SJSA1 (cell line): Measurements from ENCODE around the gene DAAM1. TPM values are rescaled to one million over a fixed set of nuclear protein-coding genes. Genes with fewer than 3 reads are reported as not detected.

Experiments
- DNase-seq, 2 experiments: peaks; one replicate each; pipeline ENCODE4 v3.0.0-alpha.2; 2015 to 2020; ENCODE audit warnings: low spot score in 2 of 2, low read depth in 1 of 2
- H3K27ac ChIP-seq: fragments of 250-450 bp; sonication (Bioruptor Pico); 2 replicates; pipeline ENCODE4 v1.5.1; 2020; ENCODE audit warnings: mild to moderate bottlenecking, moderate library complexity
- H3K27me3 ChIP-seq: fragments of 250-450 bp; sonication (Bioruptor Pico); replicated peaks from 2 replicates; pipeline ENCODE4 v1.5.1; 2020; ENCODE audit warnings: mild to moderate bottlenecking, moderate library complexity
- H3K36me3 ChIP-seq: fragments of 250-450 bp; sonication (Bioruptor Pico); 2 replicates; pipeline ENCODE4 v1.5.1; 2020; ENCODE audit warnings: mild to moderate bottlenecking
- H3K4me1 ChIP-seq: fragments of 250-450 bp; sonication (Bioruptor Pico); replicated peaks from 2 replicates; pipeline ENCODE4 v1.6.1; 2021; ENCODE audit warnings: mild to moderate bottlenecking
- H3K4me3 ChIP-seq: fragments of 250-450 bp; sonication (Bioruptor Pico); 2 replicates; pipeline ENCODE4 v1.5.1; 2020; ENCODE audit warnings: mild to moderate bottlenecking
- H3K9me3 ChIP-seq: fragments of 250-450 bp; sonication (Bioruptor Pico); replicated peaks from 2 replicates; pipeline ENCODE4 v1.5.1; 2020; ENCODE audit warnings: mild to moderate bottlenecking
- total RNA-seq: library from RNA; depleted of rRNA; stranded (reverse); fragments of >200 nt; shearing (Covaris generic); gene quantifications from 2 replicates; pipeline ENCODE4 v1.2.3, GENCODE V29; 2014

The DAAM1 gene
- total RNA-seq, 1 experiment from 2014 or later, result 13.7 TPM

DNA sequence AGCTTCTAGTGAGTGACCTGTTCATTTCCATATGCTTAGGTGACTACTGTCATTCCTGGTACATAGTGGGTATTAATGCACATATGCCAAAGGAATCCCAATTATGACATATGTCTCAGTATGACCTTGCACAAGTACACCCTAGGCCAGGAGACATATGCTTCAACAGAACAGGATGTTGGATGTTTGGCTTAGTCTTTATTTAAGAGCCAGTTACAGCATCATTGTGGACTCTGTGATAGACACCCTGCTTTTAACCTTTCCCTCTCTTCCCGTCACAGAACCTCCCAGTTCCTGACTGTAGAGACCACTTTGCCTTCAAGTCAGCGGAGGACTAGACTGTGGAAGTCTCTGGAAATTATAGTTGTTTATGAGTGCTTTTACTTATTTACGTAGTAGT lies 72.9 kb downstream of the DAAM1 start:
- no peaks in the 10 kb centered on the region for H3K27me3 ChIP-seq
- no peak for DNase-seq
- no peak overlapping the region for H3K27ac ChIP-seq
- H3K4me3 ChIP-seq, result no peak overlapping the region
- no peaks in the 10 kb centered on the region for H3K9me3 ChIP-seq
- peaks cover 4% of the 10 kb centered on the region; the same call in 1 of the 2 replicates for H3K36me3 ChIP-seq
- no peaks in the 10 kb centered on the region for H3K4me1 ChIP-seq

DNA sequence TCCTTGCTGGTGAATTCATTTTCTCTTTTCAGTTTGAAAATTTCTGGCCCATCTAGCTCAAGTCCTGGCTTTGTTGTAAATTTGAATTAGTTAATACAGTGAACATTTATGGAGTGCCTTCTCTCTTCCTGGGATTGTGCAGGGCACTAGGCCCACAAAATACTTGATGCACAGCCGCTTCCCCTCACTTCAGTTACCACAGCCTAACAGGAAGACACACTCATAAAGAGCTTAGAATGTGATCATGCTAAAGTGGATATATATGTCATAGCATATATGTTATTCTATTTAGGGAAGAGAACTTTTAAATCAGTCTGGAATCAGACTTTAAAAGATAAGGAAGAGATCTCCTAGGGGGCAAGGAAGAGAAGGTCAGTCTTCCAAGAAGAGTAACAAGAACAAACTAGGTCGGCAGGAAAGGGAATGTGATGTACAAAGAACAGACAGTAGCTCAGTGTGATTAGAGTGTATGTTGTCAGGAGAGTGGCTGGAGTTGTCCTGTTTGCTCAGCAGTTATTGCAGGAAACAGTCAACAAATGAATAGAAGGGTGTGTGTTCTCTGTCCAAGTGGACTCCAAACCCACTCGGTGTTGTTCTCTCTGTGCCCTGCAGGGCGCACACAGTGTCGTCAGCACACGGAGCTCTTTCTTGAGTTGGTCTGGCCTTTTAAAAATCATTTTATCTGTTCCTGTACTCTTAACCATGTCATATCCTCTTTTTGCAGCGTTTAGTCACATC lies 74.4 kb downstream of the DAAM1 start:
- Histone ChIP-seq H3K4me3 (no peak overlapping the region), H3K36me3 (peaks cover 4% of the 10 kb centered on the region; the same call in 1 of the 2 replicates), H3K27me3 (no peaks in the 10 kb centered on the region), H3K27ac (no peak overlapping the region), H3K9me3 (no peaks in the 10 kb centered on the region), H3K4me1 (peaks cover 9% of the 10 kb centered on the region)
- DNase-seq, result no peak

GRCh38 chr14:59265808-59266207 lies 77.3 kb downstream of the DAAM1 start:
- peaks cover 22% of the 10 kb centered on the region for H3K4me1 ChIP-seq
- no peak for DNase-seq
- H3K27me3 ChIP-seq, result no peaks in the 10 kb centered on the region
- peaks cover 4% of the 10 kb centered on the region; the same call in 1 of the 2 replicates for H3K36me3 ChIP-seq
- no peak overlapping the region for H3K4me3 ChIP-seq
- H3K27ac ChIP-seq, result no peak overlapping the region
- H3K9me3 ChIP-seq, result no peaks in the 10 kb centered on the region

DNA sequence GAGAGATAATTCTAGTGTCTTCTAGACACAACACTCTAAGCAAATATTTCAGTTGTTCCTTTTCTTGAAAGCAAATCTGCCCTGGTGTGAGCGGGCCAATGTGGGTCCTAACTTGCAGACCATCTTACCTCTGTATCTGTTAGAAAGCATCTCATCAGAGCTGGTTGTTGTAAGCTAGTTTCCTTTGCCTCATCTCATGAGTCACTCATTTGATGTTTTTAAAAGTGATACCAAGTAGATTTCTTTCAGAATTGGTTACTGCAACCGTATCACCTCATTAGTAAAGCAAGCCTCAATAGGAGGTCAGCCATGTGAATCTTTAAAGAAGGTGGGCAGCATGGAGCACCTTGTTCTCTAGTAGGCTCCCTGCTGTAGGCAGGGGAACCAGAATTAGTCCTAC lies 78.6 kb downstream of the DAAM1 start:
- Histone ChIP-seq H3K4me3 (no peak overlapping the region), H3K9me3 (no peaks in the 10 kb centered on the region), H3K27ac (no peak overlapping the region), H3K27me3 (no peaks in the 10 kb centered on the region), H3K36me3 (peaks cover 4% of the 10 kb centered on the region; the same call in 1 of the 2 replicates), H3K4me1 (peaks cover 29% of the 10 kb centered on the region)
- DNase-seq, result no peak

DNA sequence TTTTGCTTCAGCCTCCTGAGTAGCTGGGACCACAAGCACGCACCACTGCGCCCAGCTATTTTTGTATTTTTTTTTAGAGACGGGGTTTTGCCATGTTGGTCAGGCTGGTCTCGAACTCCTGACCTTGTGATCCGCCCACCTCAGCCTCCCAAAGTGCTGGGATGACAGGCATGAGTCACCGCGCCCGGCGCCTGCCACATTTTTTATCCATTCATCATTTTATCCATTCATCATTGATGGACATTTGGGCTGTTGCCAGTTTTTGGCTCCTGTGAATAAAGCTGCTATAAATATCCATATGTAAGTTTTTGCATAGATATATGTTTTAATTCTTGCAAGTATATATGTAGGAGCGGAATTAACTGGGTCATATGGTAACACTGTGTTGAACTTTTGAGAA lies 79.5 kb downstream of the DAAM1 start:
- H3K27ac ChIP-seq, result 0 out of 2 replicates have a peak overlapping the region, but pooled peaks have one; percentile 16
- peaks cover 4% of the 10 kb centered on the region; the same call in 1 of the 2 replicates for H3K36me3 ChIP-seq
- DNase-seq, result peak in 1 of 2 experiments; percentile 49

GRCh38 chr14:59268858-59269257 lies 80.4 kb downstream of the DAAM1 start:
- DNase-seq, result no peak
- Histone ChIP-seq H3K27me3 (no peaks in the 10 kb centered on the region), H3K4me3 (no peak overlapping the region), H3K36me3 (peaks cover 4% of the 10 kb centered on the region; the same call in 1 of the 2 replicates), H3K27ac (peak overlapping the region; percentile 16; the same call in 1 of the 2 replicates), H3K9me3 (no peaks in the 10 kb centered on the region), H3K4me1 (peaks cover 31% of the 10 kb centered on the region)

More for the DNA sequence above, 79.5 kb downstream of the DAAM1 start:
- peaks cover 31% of the 10 kb centered on the region for H3K4me1 ChIP-seq
- H3K27me3 ChIP-seq, result no peaks in the 10 kb centered on the region
- H3K9me3 ChIP-seq, result no peaks in the 10 kb centered on the region
- H3K4me3 ChIP-seq, result no peak overlapping the region

- no peak overlapping the region for H3K4me3 ChIP-seq
- peaks cover 4% of the 10 kb centered on the region; the same call in 1 of the 2 replicates for H3K36me3 ChIP-seq
- no peak overlapping the region for H3K27ac ChIP-seq
- peaks cover 32% of the 10 kb centered on the region for H3K4me1 ChIP-seq
- no peaks in the 10 kb centered on the region for H3K9me3 ChIP-seq
- no peak for DNase-seq
- no peaks in the 10 kb centered on the region for H3K27me3 ChIP-seq
Observed at GRCh38 chr14:59269466-59269865, 81.0 kb downstream of the DAAM1 start.

GRCh38 chr14:59271256-59271655 lies 82.8 kb downstream of the DAAM1 start:
- Histone ChIP-seq H3K27me3 (no peaks in the 10 kb centered on the region), H3K4me3 (no peak overlapping the region), H3K4me1 (peaks cover 50% of the 10 kb centered on the region), H3K36me3 (no peaks in the 10 kb centered on the region), H3K9me3 (no peaks in the 10 kb centered on the region), H3K27ac (no peak overlapping the region)
- no peak for DNase-seq

DNA sequence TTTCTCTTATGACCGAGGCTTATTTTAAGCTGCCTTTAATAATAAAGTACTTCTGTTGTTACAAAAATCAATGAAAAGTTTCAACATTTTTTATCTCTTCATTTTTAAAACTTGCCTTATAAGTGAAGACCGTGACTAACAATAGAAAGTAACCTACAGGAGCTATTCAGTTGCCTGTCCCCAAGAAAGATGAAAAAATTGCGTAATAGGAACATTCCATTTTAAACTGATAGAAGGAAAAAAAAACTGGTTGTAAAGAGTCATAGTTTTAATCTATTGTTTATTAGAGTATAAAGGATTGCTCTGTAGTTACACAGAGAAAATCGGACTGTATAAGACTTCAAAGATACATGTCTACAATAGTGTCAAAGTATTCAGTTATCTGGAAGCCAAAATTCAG lies 83.3 kb downstream of the DAAM1 start:
- no peak for DNase-seq
- Histone ChIP-seq H3K4me3 (no peak overlapping the region), H3K4me1 (peaks cover 55% of the 10 kb centered on the region), H3K27ac (no peak overlapping the region), H3K9me3 (no peaks in the 10 kb centered on the region), H3K36me3 (no peaks in the 10 kb centered on the region), H3K27me3 (no peaks in the 10 kb centered on the region)

DNA sequence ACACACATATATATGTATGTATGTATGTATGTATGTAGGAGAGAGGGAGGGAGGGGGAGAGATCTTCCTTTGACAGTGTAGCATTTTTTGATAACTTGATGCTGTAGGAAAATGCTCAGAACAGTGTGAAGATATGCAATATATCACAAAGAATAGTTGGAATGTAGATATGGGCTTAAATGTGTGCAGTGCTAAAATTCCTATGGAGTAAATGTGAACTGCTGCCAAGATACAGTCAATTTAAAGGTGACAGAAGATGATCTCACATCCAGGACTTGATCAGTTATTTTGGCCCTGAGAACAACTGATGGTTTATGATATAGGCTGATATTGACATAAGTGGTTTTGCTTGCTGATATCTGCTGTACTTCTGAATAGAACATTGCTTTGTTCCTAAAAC lies 84.2 kb downstream of the DAAM1 start:
- H3K4me3 ChIP-seq, result no peak overlapping the region
- peaks cover 56% of the 10 kb centered on the region for H3K4me1 ChIP-seq
- DNase-seq, result no peak
- no peaks in the 10 kb centered on the region for H3K36me3 ChIP-seq
- no peaks in the 10 kb centered on the region for H3K9me3 ChIP-seq
- no peak overlapping the region for H3K27ac ChIP-seq
- no peaks in the 10 kb centered on the region for H3K27me3 ChIP-seq

GRCh38 chr14:59273737-59274136 lies 85.3 kb downstream of the DAAM1 start:
- peaks cover 54% of the 10 kb centered on the region for H3K4me1 ChIP-seq
- no peaks in the 10 kb centered on the region for H3K27me3 ChIP-seq
- H3K4me3 ChIP-seq, result no peak overlapping the region
- H3K9me3 ChIP-seq, result no peaks in the 10 kb centered on the region
- no peak for DNase-seq
- H3K36me3 ChIP-seq, result no peaks in the 10 kb centered on the region
- H3K27ac ChIP-seq, result no peak overlapping the region

DNA sequence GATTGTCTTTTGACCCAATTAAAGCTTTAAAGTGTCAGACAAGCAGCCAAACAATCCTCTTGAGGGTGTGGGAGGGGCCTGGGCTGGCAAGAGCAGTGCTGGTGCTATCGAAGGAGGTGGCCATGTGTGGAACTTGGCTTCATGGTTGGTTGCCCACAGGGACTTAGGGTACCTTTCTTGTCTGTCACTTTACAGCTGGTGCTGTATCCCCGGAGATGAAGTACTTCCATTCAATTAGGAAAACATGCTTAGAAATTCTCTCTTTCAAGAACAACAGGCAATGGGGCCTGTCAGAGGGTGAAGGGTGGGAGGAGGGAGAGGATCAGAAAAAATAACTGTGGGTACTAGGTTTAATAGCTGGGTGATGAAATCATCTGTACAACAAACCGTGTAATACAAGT lies 86.5 kb downstream of the DAAM1 start:
- Histone ChIP-seq H3K9me3 (no peaks in the 10 kb centered on the region), H3K4me3 (no peak overlapping the region), H3K36me3 (no peaks in the 10 kb centered on the region), H3K27me3 (no peaks in the 10 kb centered on the region), H3K27ac (peak overlapping the region; percentile 97), H3K4me1 (peaks cover 58% of the 10 kb centered on the region)
- peak in 1 of 2 experiments; percentile 40 for DNase-seq

GRCh38 chr14:59275668-59276067 lies 87.2 kb downstream of the DAAM1 start:
- Histone ChIP-seq H3K27ac (peak overlapping the region; percentile 97), H3K27me3 (no peaks in the 10 kb centered on the region), H3K36me3 (no peaks in the 10 kb centered on the region), H3K4me3 (no peak overlapping the region), H3K4me1 (peaks cover 58% of the 10 kb centered on the region), H3K9me3 (no peaks in the 10 kb centered on the region)
- peak in 1 of 2 experiments; percentile 70 for DNase-seq

DNA sequence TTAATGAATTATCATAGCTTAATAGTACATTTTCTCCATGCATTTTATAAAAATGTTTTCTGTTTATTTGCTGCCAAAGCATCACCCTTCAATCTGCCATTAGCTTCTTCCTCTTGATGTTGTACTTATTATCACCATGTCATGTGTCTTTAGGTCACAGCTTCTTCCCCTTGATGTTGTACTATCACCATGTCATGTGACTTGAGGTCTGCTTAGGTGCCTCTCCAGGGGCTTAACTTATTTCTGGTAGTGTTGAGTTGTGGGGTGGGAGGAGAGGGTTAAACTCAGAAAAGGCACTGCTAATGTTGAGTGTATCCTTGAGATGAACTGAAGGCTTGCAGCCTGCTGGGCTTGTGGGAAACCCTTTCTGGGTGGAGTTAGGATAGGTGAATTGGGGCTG lies 87.8 kb downstream of the DAAM1 start:
- H3K27ac ChIP-seq, result peak overlapping the region; percentile 97

More for the DNA sequence above, 87.8 kb downstream of the DAAM1 start:
- no peak for DNase-seq
- Histone ChIP-seq H3K36me3 (no peaks in the 10 kb centered on the region), H3K4me1 (peaks cover 58% of the 10 kb centered on the region), H3K27me3 (no peaks in the 10 kb centered on the region), H3K9me3 (no peaks in the 10 kb centered on the region), H3K4me3 (no peak overlapping the region)
